Endothelial cell (in vitro differentiated cells): ENCODE data around the gene MYH9. TPM values are rescaled to one million over a fixed set of nuclear protein-coding genes. Genes with fewer than 3 reads are reported as not detected.
A peak's percentile ranks its signal among the peaks of the same experiment; 100 is the strongest.
"Not testable (repeated sequence)": the region's sequence is repeated elsewhere in the genome, so short reads cannot be mapped to it uniquely, and the experiment has no call there.

Experiments used
- DNase-seq: peaks from one replicate; pipeline ENCODE4 v3.0.0; 2021; ENCODE audit warnings: low spot score
- H3K27ac Mint-ChIP-seq: one replicate; pipeline ENCODE4 v1.8.0; 2021; ENCODE audit warnings: mixed read lengths, inconsistent platforms; ENCODE audit not compliant: unreplicated experiment
- H3K27me3 Mint-ChIP-seq: one replicate; pipeline ENCODE4 v1.8.0; 2021; ENCODE audit warnings: mild to moderate bottlenecking, moderate library complexity, mixed read lengths, inconsistent platforms; ENCODE audit not compliant: unreplicated experiment
- H3K36me3 Mint-ChIP-seq: one replicate; pipeline ENCODE4 v1.8.0; 2021; ENCODE audit warnings: mild to moderate bottlenecking, low read depth, mixed read lengths, inconsistent platforms; ENCODE audit not compliant: unreplicated experiment
- H3K4me1 Mint-ChIP-seq: one replicate; pipeline ENCODE4 v1.8.0; 2021; ENCODE audit warnings: mild to moderate bottlenecking, mixed read lengths, inconsistent platforms; ENCODE audit not compliant: unreplicated experiment
- H3K4me3 Mint-ChIP-seq: one replicate; pipeline ENCODE4 v1.8.0; 2021; ENCODE audit warnings: mild to moderate bottlenecking, mixed read lengths, inconsistent platforms; ENCODE audit not compliant: unreplicated experiment
- H3K9me3 Mint-ChIP-seq: one replicate; pipeline ENCODE4 v1.8.0; 2021; ENCODE audit warnings: mixed read lengths, inconsistent platforms; ENCODE audit not compliant: unreplicated experiment
- CTCF ChIP-seq: fragments of 200-600 bp; sonication (generic); IDR thresholded peaks from one replicate; pipeline ENCODE4 v1.5.0; 2021; ENCODE audit warnings: antibody characterized with exemption; ENCODE audit not compliant: unreplicated experiment
- total RNA-seq: library from RNA; stranded (reverse); fragmentation: NEBNext Ultra II Directional; extraction: Animal tissue kit (Norgen Biotek cat#: 25700); gene quantifications from one replicate; pipeline ENCODE4 v1.2.1, GENCODE V29; 2021; ENCODE audit not compliant: unreplicated experiment

Gene MYH9
- total RNA-seq, 1 donor from 2014 or later: 931 TPM

GRCh38 chr22:36280379-36280778 lies 107.4 kb downstream of the MYH9 start:
- no peak for TF ChIP-seq CTCF
- Mint-ChIP-seq H3K27me3 (peaks cover 6% of the 10 kb centered on the region), H3K4me3 (peak overlapping the region; percentile 77), H3K27ac (peak overlapping the region; percentile 61), H3K4me1 (peaks cover 18% of the 10 kb centered on the region), H3K9me3 (no peaks in the 10 kb centered on the region), H3K36me3 (peaks cover 35% of the 10 kb centered on the region)
- no peak for DNase-seq

GRCh38 chr22:36279219-36279666 lies 108.5 kb downstream of the MYH9 start:
- peaks cover 18% of the 10 kb centered on the region for H3K4me1 Mint-ChIP-seq
- TF ChIP-seq CTCF: no peak
- no peak overlapping the region for H3K4me3 Mint-ChIP-seq
- H3K9me3 Mint-ChIP-seq: no peaks in the 10 kb centered on the region
- H3K27me3 Mint-ChIP-seq: peaks cover 11% of the 10 kb centered on the region
- DNase-seq: no peak
- peak overlapping the region; percentile 40 for H3K27ac Mint-ChIP-seq
- H3K36me3 Mint-ChIP-seq: peaks cover 32% of the 10 kb centered on the region

GRCh38 chr22:36277482-36278291 lies 110.1 kb downstream of the MYH9 start:
- peak; percentile 64 for DNase-seq
- no peak overlapping the region for H3K4me3 Mint-ChIP-seq
- peaks cover 25% of the 10 kb centered on the region for H3K36me3 Mint-ChIP-seq
- peak overlapping the region; percentile 31 for H3K27ac Mint-ChIP-seq
- TF ChIP-seq CTCF: peak; percentile 64
- no peaks in the 10 kb centered on the region for H3K9me3 Mint-ChIP-seq
- peaks cover 8% of the 10 kb centered on the region for H3K27me3 Mint-ChIP-seq
- H3K4me1 Mint-ChIP-seq: peaks cover 18% of the 10 kb centered on the region

GRCh38 chr22:36274531-36274930 lies 113.2 kb downstream of the MYH9 start:
- no peak for TF ChIP-seq CTCF
- no peak for DNase-seq

GRCh38 chr22:36271951-36272350 lies 115.8 kb downstream of the MYH9 start:
- not testable (repeated sequence) for H3K36me3 Mint-ChIP-seq, DNase-seq, H3K4me3 Mint-ChIP-seq, H3K4me1 Mint-ChIP-seq, H3K27me3 Mint-ChIP-seq, H3K9me3 Mint-ChIP-seq, H3K27ac Mint-ChIP-seq

More at GRCh38 chr22:36274531-36274930, 113.2 kb downstream of the MYH9 start:
- Mint-ChIP-seq H3K27ac (no peak overlapping the region), H3K27me3 (peaks cover 8% of the 10 kb centered on the region), H3K4me3 (no peak overlapping the region), H3K4me1 (peaks cover 16% of the 10 kb centered on the region), H3K9me3 (no peaks in the 10 kb centered on the region), H3K36me3 (peaks cover 5% of the 10 kb centered on the region)

GRCh38 chr22:36271231-36271630 lies 116.5 kb downstream of the MYH9 start:
- DNase-seq, H3K27ac Mint-ChIP-seq, H3K4me3 Mint-ChIP-seq, H3K27me3 Mint-ChIP-seq, H3K4me1 Mint-ChIP-seq, H3K36me3 Mint-ChIP-seq, H3K9me3 Mint-ChIP-seq: not testable (repeated sequence)
